Caco-2 (cell line): Measurements from ENCODE around the gene PNPLA3. TPM values are rescaled to one million over a fixed set of nuclear protein-coding genes. Genes with fewer than 3 reads are reported as not detected.

Source experiments
- BruUV-seq: library from RNA; stranded (reverse); fragments of 400-500 nt; replicated peaks from 2 replicates; lab custom pipeline; 2021; lab: Mats Ljungman, UMichigan
- CTCF ChIA-PET: fragments of 300-600 bp; sonication (Branson Sonifier 250); formaldehyde crosslinking; loops from one replicate; lab custom pipeline; 2022; ENCODE audit warnings: antibody characterized with exemption; lab: Charles Lee
- POLR2A ChIA-PET: fragments of 300-600 bp; sonication (Branson Sonifier 250); formaldehyde crosslinking; loops from one replicate; lab custom pipeline; 2022; ENCODE audit warnings: antibody characterized with exemption; lab: Charles Lee
- DNase-seq, 2 experiments: peaks; one replicate each; pipeline versions ENCODE4 v3.0.0 to v3.0.0-alpha.2; 2020 to 2022
- H3K27me3 ChIP-seq: replicated peaks from 2 replicates; pipeline ENCODE4 v1.6.0; 2011; ENCODE audit warnings: low read length; ENCODE audit not compliant: control insufficient read depth, insufficient read depth
- H3K36me3 ChIP-seq: 2 replicates; pipeline ENCODE4 v1.5.1; 2011; ENCODE audit warnings: low read length; ENCODE audit not compliant: control insufficient read depth, insufficient read depth
- H3K4me1 ChIP-seq: fragments of 250-450 bp; sonication (Bioruptor Pico); 2 replicates; pipeline ENCODE4 v1.5.1; 2020; ENCODE audit warnings: mild to moderate bottlenecking
- H3K4me3 ChIP-seq: 2 replicates; pipeline ENCODE4 v1.5.1; 2011; ENCODE audit warnings: low read depth, mild to moderate bottlenecking, control low read depth, low read length
- H3K9me3 ChIP-seq: fragments of 250-450 bp; sonication (Bioruptor Pico); 2 replicates; pipeline ENCODE4 v1.5.1; 2020; ENCODE audit warnings: mild to moderate bottlenecking, moderate library complexity
- H3K27ac Mint-ChIP-seq: one replicate; pipeline ENCODE4 v1.8.0; 2022; ENCODE audit warnings: mixed read lengths; ENCODE audit not compliant: unreplicated experiment
- H3K27me3 Mint-ChIP-seq: one replicate; pipeline ENCODE4 v1.8.0; 2022; ENCODE audit warnings: mixed read lengths; ENCODE audit not compliant: insufficient read depth, unreplicated experiment
- H3K36me3 Mint-ChIP-seq: one replicate; pipeline ENCODE4 v1.8.0; 2022; ENCODE audit warnings: mild to moderate bottlenecking, mixed read lengths; ENCODE audit not compliant: insufficient read depth, unreplicated experiment
- H3K4me1 Mint-ChIP-seq: one replicate; pipeline ENCODE4 v1.8.0; 2022; ENCODE audit warnings: low read depth, mixed read lengths; ENCODE audit not compliant: unreplicated experiment
- H3K4me3 Mint-ChIP-seq: one replicate; pipeline ENCODE4 v1.8.0; 2022; ENCODE audit warnings: mild to moderate bottlenecking, moderate library complexity, mixed read lengths; ENCODE audit not compliant: unreplicated experiment
- H3K9me3 Mint-ChIP-seq: one replicate; pipeline ENCODE4 v1.8.0; 2022; ENCODE audit warnings: mixed read lengths; ENCODE audit not compliant: unreplicated experiment
- intact Hi-C: fragments of 100-400 bp; cut with micrococcal nuclease; formaldehyde crosslinking; loops from one replicate; pipeline ENCODE4 v1.10.0; 2022; ENCODE audit not compliant: unreplicated experiment
- total RNA-seq: library from RNA; stranded (reverse); gene quantifications from 2 replicates; pipeline ENCODE4 v1.2.3, GENCODE V29; 2022
- TF ChIP-seq, protein P1 (sequence below), 2 experiments: fragments of 200-600 bp in 1 of 2; IDR thresholded peaks; 1 replicate in 1 of 2; 2 replicates in 1 of 2; pipeline versions ENCODE4 v1.5.1 to v1.8.0; 2011 to 2022; ENCODE audit warnings: antibody characterized with exemption in 1 of 2, control low read depth in 1 of 2, inconsistent platforms in 1 of 2, low read depth in 1 of 2, low read length in 1 of 2, mild to moderate bottlenecking in 1 of 2, moderate library complexity in 1 of 2; ENCODE audit not compliant: insufficient read depth in 1 of 2, severe bottlenecking in 1 of 2, unreplicated experiment in 1 of 2

PNPLA3 gene
- total RNA-seq, 1 experiment from 2014 or later: 5.0 TPM

DNA sequence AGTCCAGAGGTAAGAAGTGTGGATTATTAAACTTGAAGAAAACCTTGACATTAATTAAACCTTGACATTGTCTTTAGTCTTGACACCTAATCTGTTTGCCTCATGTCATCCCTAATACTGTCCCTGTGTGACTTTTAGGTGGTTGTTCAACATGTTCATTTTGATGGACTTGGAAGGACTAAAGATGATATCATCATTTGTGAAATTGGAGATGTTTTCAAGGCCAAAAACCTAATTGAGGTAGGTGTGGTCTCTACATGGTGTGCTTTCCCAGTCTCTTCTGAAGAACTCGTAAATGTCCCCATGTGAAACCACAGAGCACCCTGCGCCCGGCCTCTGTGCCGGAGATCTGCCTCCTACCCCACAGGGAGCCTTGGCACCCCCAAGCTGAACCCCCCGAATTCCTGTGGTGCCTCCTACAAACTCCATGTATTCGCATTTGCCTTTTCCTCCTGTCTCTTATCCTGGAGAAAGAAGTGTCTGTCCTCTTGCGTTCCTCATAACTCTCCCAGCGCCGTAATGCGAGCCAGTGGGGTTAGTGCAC is 40.8 kb downstream of the PNPLA3 start:
- BruUV-seq: no TSS peak
- Mint-ChIP-seq H3K4me3 (no peak overlapping the region), H3K9me3 (no peaks in the 10 kb centered on the region), H3K27me3 (no peaks in the 10 kb centered on the region), H3K27ac (no peak overlapping the region), H3K4me1 (peaks cover 3% of the 10 kb centered on the region), H3K36me3 (peaks cover 42% of the 10 kb centered on the region)
- no peaks in the 10 kb centered on the region for H3K9me3 ChIP-seq
- ChIA-PET POLR2A (no interaction called here), CTCF (no interaction called here)
- intact Hi-C loops: no loop called here
- H3K4me3 ChIP-seq: no peak overlapping the region
- H3K4me1 ChIP-seq: no peaks in the 10 kb centered on the region
- H3K27me3 ChIP-seq: no peaks in the 10 kb centered on the region
- H3K36me3 ChIP-seq: peaks cover 3% of the 10 kb centered on the region; the same call in 1 of the 2 replicates
- TF ChIP-seq, protein P1, sequence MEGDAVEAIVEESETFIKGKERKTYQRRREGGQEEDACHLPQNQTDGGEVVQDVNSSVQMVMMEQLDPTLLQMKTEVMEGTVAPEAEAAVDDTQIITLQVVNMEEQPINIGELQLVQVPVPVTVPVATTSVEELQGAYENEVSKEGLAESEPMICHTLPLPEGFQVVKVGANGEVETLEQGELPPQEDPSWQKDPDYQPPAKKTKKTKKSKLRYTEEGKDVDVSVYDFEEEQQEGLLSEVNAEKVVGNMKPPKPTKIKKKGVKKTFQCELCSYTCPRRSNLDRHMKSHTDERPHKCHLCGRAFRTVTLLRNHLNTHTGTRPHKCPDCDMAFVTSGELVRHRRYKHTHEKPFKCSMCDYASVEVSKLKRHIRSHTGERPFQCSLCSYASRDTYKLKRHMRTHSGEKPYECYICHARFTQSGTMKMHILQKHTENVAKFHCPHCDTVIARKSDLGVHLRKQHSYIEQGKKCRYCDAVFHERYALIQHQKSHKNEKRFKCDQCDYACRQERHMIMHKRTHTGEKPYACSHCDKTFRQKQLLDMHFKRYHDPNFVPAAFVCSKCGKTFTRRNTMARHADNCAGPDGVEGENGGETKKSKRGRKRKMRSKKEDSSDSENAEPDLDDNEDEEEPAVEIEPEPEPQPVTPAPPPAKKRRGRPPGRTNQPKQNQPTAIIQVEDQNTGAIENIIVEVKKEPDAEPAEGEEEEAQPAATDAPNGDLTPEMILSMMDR (IDR thresholded peaks at IDR 0.05; ENCODE audit: insufficient read depth in 1 of 2, low read depth in 1 of 2, low read length in 1 of 2, severe bottlenecking in 1 of 2, unreplicated experiment in 1 of 2): no peak
- DNase-seq: no peak

DNA sequence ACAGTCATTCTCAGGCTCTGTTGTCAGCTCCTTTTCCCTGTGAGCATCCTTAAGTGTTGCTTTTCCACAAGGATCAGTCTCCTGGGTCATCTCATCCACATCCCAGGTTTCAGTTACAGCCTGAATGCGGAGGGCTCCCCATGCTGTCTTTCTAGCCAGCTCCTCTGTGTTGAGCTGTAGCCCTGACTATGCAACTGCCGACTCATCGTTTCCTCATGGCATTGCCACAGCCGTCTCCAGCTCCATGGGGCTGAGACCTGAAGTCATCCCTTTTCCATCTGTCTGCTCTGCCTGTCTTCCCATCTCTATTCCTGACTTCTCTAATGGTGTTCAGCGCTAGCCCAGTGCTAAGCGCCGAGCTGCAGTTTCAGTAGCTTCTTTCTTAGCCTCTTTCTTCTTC is 43.5 kb downstream of the PNPLA3 start:
- no peaks in the 10 kb centered on the region for H3K27me3 ChIP-seq
- intact Hi-C loops: no loop called here
- ChIA-PET CTCF (no interaction called here), POLR2A (no interaction called here)
- TF ChIP-seq, protein P1 (IDR thresholded peaks at IDR 0.05; ENCODE audit: insufficient read depth in 1 of 2, low read depth in 1 of 2, low read length in 1 of 2, severe bottlenecking in 1 of 2, unreplicated experiment in 1 of 2): no peak
- Mint-ChIP-seq H3K27me3 (no peaks in the 10 kb centered on the region), H3K36me3 (peaks cover 54% of the 10 kb centered on the region), H3K4me1 (peaks cover 7% of the 10 kb centered on the region), H3K9me3 (no peaks in the 10 kb centered on the region), H3K27ac (peak overlapping the region; percentile 54), H3K4me3 (no peak overlapping the region)
- DNase-seq: no peak
- no peak overlapping the region for H3K4me3 ChIP-seq
- no peaks in the 10 kb centered on the region for H3K4me1 ChIP-seq
- BruUV-seq: no TSS peak
- peaks cover 3% of the 10 kb centered on the region; the same call in 1 of the 2 replicates for H3K36me3 ChIP-seq
- H3K9me3 ChIP-seq: no peaks in the 10 kb centered on the region

DNA sequence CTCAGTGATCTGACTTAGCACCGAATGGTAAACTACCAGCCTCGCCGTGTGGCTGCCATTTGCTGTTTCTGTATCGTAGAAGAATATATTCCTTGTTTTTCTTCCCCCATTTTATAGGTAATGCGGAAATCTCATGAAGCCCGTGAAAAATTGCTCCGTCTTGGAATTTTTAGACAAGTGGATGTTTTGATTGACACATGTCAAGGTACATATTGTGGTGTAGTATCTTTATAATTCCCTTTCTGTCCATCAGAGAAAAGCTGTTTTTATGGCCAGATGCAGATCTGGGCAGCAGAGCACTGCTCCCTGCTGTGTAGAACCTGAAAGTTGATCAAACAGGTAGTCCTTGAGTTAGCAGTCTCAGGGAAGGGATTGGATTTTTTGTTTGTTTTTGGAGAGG is 45.0 kb downstream of the PNPLA3 start:
- H3K36me3 Mint-ChIP-seq: peaks cover 54% of the 10 kb centered on the region
- H3K4me1 Mint-ChIP-seq: peaks cover 7% of the 10 kb centered on the region
- POLR2A ChIA-PET: no interaction called here
- no peak overlapping the region for H3K4me3 Mint-ChIP-seq
- BruUV-seq: no TSS peak
- Histone ChIP-seq H3K4me1 (no peaks in the 10 kb centered on the region), H3K4me3 (no peak overlapping the region), H3K9me3 (no peaks in the 10 kb centered on the region), H3K36me3 (peaks cover 4% of the 10 kb centered on the region), H3K27me3 (no peaks in the 10 kb centered on the region)
- CTCF ChIA-PET: no interaction called here
- H3K9me3 Mint-ChIP-seq: no peaks in the 10 kb centered on the region
- intact Hi-C loops: no loop called here
- DNase-seq: no peak
- TF ChIP-seq, protein P1 (IDR thresholded peaks at IDR 0.05; ENCODE audit: insufficient read depth in 1 of 2, low read depth in 1 of 2, low read length in 1 of 2, severe bottlenecking in 1 of 2, unreplicated experiment in 1 of 2): no peak
- H3K27me3 Mint-ChIP-seq: no peaks in the 10 kb centered on the region
- H3K27ac Mint-ChIP-seq: no peak overlapping the region
